ENCODE measurements around the gene ADARB2. TPM values are rescaled to one million over a fixed set of nuclear protein-coding genes. Genes with fewer than 3 reads are reported as not detected.

The ADARB2 gene
- total and polyA plus RNA-seq, 3 experiments from 2014 or later: not detected

DNA sequence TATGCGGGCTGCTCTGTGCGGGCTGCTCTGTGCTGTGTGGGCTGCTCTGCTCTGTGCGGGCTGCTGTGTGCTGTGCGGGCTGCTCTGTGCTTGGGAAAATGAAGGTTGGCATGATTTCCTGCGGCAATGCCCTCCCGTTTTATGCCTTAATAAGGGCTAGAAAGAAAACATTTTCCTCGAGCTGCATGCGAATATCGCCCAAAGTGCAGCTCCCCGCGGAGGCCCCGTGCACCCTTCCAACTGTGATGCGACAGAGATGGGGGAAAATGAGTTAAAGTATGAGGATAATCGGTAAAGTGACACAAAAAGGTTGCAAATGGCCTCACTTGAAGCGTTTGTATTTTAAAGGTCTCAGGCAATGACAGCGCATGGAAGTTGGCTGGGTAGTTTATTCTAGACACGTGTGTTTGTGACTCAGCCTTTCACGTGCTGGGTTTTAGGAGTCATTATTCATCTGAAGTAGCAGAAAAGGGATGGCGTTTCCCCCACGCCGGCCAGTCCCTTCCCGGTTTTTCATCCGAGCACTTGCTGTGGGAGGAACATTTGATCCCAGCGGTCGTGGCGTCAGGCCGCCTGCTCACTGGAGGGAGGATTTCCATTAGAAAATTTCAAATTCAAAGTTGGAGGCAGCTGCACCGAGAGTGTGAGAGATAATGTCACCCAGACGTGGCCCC, 220.7 kb downstream of the ADARB2 start:
- H3K4me1 ChIP-seq (ENCODE audit: insufficient read depth, low read length): no peaks in the 10 kb centered on the region
- no peak overlapping the region for H3K27ac Mint-ChIP-seq

DNA sequence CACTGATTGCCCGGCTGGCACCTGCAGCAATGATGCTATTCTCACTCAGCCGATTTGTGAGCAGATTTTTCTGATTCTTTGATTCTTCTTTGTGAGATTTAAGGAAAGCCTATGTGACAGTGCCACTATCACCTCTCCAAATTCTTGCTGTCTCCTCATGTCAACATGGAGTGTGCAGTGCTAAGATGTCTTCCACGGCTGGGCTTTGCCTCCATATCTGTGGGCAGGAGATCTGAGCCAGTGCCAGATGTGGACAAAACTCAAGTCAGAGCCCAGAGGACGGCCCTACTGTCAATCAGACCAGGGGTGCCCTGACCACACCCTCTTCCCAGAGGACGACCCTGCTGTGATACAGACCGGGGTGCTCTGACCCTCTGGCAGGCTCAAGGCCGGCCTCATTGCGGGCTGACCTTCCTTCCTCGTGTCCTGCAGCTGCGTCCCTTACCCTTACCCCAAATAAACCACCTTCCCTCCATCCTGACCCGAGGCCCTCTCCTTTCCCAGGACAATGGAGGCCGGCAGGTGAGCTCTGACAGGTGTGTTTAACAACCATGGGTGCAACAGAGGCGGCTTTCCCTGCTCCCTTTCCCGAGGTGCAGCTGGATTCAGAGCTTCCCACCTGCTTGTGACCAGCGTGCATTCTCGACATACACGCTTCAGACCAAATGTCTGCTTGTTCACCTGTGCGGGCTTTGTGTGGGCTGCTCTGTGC, 221.4 kb downstream of the ADARB2 start:
- Mint-ChIP-seq H3K36me3 (no peaks in the 10 kb centered on the region), H3K4me3 (no peak overlapping the region), H3K4me1 (no peaks in the 10 kb centered on the region), H3K9me3 (peaks cover 0 to 2% (median 0%) of the 10 kb centered on the region in 5 donors), H3K27ac (no peak overlapping the region), H3K27me3 (peaks cover 0 to 8% of the 10 kb centered on the region in 2 donors)
- no peak for DNase-seq
- H3K4me1 ChIP-seq (ENCODE audit: insufficient read depth, low read length): no peaks in the 10 kb centered on the region
- no peaks in the 10 kb centered on the region for H3K27me3 ChIP-seq (ENCODE audit: insufficient read depth, low read length, poor library complexity, severe bottlenecking)
- ChIA-PET CTCF (no interaction called here), POLR2A (no interaction called here)
- H3K27ac ChIP-seq (ENCODE audit: low read depth, low read length): no peak overlapping the region
- no peak overlapping the region for H3K4me3 ChIP-seq (ENCODE audit: low read length)
- no peaks in the 10 kb centered on the region for H3K36me3 ChIP-seq (ENCODE audit: insufficient read depth, low read length)
- H3K9me3 ChIP-seq (ENCODE audit: low read length): no peaks in the 10 kb centered on the region

More for the DNA sequence above, 220.7 kb downstream of the ADARB2 start:
- Mint-ChIP-seq H3K9me3 (no peaks in the 10 kb centered on the region), H3K4me3 (no peak overlapping the region), H3K4me1 (no peaks in the 10 kb centered on the region), H3K27me3 (peaks cover 0 to 5% of the 10 kb centered on the region in 2 donors), H3K36me3 (no peaks in the 10 kb centered on the region)
- no peak for DNase-seq
- Histone ChIP-seq H3K27me3 (ENCODE audit: insufficient read depth, low read length, poor library complexity, severe bottlenecking) (no peaks in the 10 kb centered on the region), H3K36me3 (ENCODE audit: insufficient read depth, low read length) (no peaks in the 10 kb centered on the region), H3K27ac (ENCODE audit: low read depth, low read length) (no peak overlapping the region), H3K9me3 (ENCODE audit: low read length) (no peaks in the 10 kb centered on the region), H3K4me3 (ENCODE audit: low read length) (no peak overlapping the region)
- ChIA-PET POLR2A (no interaction called here), CTCF (no interaction called here)

DNA sequence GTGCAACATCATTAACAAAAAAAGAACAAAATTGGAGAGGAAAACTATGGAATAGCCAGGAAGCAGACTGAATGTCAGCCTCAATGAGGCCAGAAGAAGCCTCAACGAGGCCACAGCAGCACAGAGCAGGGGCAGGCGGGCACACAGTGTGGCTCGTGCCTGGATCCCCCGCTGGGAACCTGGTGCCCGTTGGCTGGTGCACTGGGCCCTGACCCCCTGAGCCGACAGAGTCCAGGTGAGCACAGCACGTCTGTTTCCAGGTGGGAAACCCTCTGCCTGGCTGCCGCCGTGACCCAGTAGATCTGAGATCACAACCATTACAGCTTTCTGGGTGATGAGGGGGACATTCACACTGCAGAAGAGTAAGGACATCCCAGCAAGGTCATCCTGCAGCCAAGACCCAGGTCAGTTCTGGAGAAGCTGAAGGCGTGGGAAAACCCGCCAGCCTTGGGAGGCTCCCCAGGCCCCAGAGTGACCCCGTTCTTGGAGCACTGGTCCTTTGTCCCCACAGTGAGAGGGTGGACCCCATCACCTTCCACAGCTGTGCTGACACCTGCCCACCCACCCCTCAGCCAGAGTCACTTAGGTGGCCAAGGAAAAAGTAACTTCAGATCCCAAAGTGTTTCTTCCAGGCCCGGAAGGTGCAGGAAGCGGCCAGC, 222.1 kb downstream of the ADARB2 start:
- Histone ChIP-seq H3K27me3 (ENCODE audit: insufficient read depth, low read length, poor library complexity, severe bottlenecking) (no peaks in the 10 kb centered on the region), H3K4me3 (ENCODE audit: low read length) (no peak overlapping the region), H3K27ac (ENCODE audit: low read depth, low read length) (no peak overlapping the region), H3K4me1 (ENCODE audit: insufficient read depth, low read length) (no peaks in the 10 kb centered on the region), H3K9me3 (ENCODE audit: low read length) (no peaks in the 10 kb centered on the region), H3K36me3 (ENCODE audit: insufficient read depth, low read length) (no peaks in the 10 kb centered on the region)
- DNase-seq: no peak
- H3K4me1 Mint-ChIP-seq: no peaks in the 10 kb centered on the region
- no peaks in the 10 kb centered on the region for H3K36me3 Mint-ChIP-seq
- ChIA-PET POLR2A (no interaction called here), CTCF (no interaction called here)
- no peak overlapping the region for H3K27ac Mint-ChIP-seq
- H3K27me3 Mint-ChIP-seq: peaks cover 0 to 8% of the 10 kb centered on the region in 2 donors
- peaks cover 0 to 2% (median 0%) of the 10 kb centered on the region in 5 donors for H3K9me3 Mint-ChIP-seq
- H3K4me3 Mint-ChIP-seq: no peak overlapping the region

DNA sequence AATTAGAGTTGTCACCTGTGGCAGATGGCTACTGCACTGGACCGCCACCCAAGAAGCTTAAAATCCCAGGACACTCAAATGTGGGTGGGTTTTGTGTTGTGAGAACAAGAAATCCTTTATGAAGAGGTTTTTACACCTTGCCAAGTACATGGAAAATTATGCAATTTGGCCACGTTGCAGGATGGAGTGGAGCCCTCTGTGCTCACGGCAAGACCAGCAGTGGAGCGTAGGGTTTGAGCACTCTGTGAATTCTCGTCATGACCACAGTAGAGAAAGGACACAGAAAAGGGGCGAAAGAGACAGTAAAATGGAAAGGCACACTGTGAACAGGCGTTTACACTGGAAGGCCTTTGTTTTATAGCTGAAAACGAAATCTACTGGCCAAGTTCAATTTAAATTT, 222.6 kb downstream of the ADARB2 start:
- Mint-ChIP-seq H3K27ac (no peak overlapping the region), H3K4me1 (no peaks in the 10 kb centered on the region), H3K36me3 (no peaks in the 10 kb centered on the region), H3K9me3 (peaks cover 0 to 2% (median 0%) of the 10 kb centered on the region in 5 donors), H3K27me3 (peaks cover 0 to 8% of the 10 kb centered on the region in 2 donors), H3K4me3 (no peak overlapping the region)
- no peaks in the 10 kb centered on the region for H3K27me3 ChIP-seq (ENCODE audit: insufficient read depth, low read length, poor library complexity, severe bottlenecking)
- no peak for DNase-seq
- no peak overlapping the region for H3K4me3 ChIP-seq (ENCODE audit: low read length)
- POLR2A ChIA-PET: no interaction called here
- no peaks in the 10 kb centered on the region for H3K9me3 ChIP-seq (ENCODE audit: low read length)
- no peaks in the 10 kb centered on the region for H3K4me1 ChIP-seq (ENCODE audit: insufficient read depth, low read length)
- CTCF ChIA-PET: no interaction called here
- H3K27ac ChIP-seq (ENCODE audit: low read depth, low read length): no peak overlapping the region
- H3K36me3 ChIP-seq (ENCODE audit: insufficient read depth, low read length): no peaks in the 10 kb centered on the region

DNA sequence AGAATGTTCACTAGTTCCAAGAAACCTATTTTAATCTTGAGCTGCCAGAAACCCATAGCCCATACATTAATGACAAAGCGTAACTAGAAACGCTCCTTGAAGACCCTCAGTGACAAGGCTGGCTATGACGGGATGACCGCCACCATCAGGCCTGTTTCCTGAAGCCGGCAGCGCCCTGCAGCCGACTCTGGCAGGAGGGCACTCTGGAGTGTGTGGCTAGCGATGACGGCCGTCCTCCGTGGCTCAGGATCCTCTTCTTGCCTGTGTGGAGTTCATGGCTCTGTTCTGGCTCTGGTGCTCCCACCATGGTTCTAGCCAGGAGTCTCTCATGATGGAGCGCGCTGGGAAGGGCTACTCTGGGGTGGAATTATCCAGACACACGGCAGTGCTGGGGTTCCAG, 224.1 kb downstream of the ADARB2 start:
- Mint-ChIP-seq H3K4me3 (no peak overlapping the region), H3K9me3 (peaks cover 0 to 2% (median 0%) of the 10 kb centered on the region in 5 donors), H3K27ac (no peak overlapping the region), H3K4me1 (no peaks in the 10 kb centered on the region), H3K27me3 (peaks cover 0 to 12% of the 10 kb centered on the region in 2 donors), H3K36me3 (no peaks in the 10 kb centered on the region)
- no peak for DNase-seq
- POLR2A ChIA-PET: no interaction called here
- H3K36me3 ChIP-seq (ENCODE audit: insufficient read depth, low read length): no peaks in the 10 kb centered on the region
- no peak overlapping the region for H3K4me3 ChIP-seq (ENCODE audit: low read length)
- H3K4me1 ChIP-seq (ENCODE audit: insufficient read depth, low read length): no peaks in the 10 kb centered on the region
- CTCF ChIA-PET: no interaction called here
- H3K27me3 ChIP-seq (ENCODE audit: insufficient read depth, low read length, poor library complexity, severe bottlenecking): no peaks in the 10 kb centered on the region
- H3K27ac ChIP-seq (ENCODE audit: low read depth, low read length): no peak overlapping the region
- H3K9me3 ChIP-seq (ENCODE audit: low read length): no peaks in the 10 kb centered on the region

DNA sequence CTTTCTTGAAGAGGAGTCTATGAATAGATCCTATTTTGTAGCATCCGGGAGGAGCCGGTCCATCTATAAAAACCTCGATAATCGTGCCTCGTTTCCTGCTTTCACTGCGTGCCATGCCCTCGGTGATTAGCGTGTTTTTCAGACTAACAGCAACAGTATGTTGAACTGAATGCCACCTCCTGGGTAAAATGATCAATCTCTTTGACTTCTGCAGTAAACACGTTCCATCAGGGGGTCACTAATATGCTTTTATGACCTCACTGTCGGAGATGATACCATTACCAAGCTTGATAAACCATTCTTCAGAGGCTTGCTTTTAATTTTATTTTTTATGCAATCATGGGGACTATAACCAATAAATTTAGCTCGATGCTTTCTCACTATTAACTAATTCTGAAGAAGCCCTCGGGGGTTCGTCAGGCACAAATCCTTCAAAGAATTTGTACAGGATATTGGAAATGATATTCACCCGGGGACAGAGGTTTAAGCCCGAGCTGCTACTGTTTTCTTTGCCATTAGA, 228.3 kb downstream of the ADARB2 start:
- H3K4me1 Mint-ChIP-seq: no peaks in the 10 kb centered on the region
- ChIA-PET CTCF (no interaction called here), POLR2A (no interaction called here)
- H3K36me3 ChIP-seq (ENCODE audit: insufficient read depth, low read length): no peaks in the 10 kb centered on the region
- H3K4me3 Mint-ChIP-seq: no peak overlapping the region
- no peaks in the 10 kb centered on the region for H3K9me3 ChIP-seq (ENCODE audit: low read length)
- no peak overlapping the region for H3K27ac ChIP-seq (ENCODE audit: low read depth, low read length)
- DNase-seq: no peak
- no peak overlapping the region for H3K27ac Mint-ChIP-seq
- no peak overlapping the region for H3K4me3 ChIP-seq (ENCODE audit: low read length)
- H3K4me1 ChIP-seq (ENCODE audit: insufficient read depth, low read length): no peaks in the 10 kb centered on the region
- peaks cover 0 to 5% (median 0%) of the 10 kb centered on the region in 5 donors for H3K9me3 Mint-ChIP-seq
- H3K36me3 Mint-ChIP-seq: no peaks in the 10 kb centered on the region
- no peaks in the 10 kb centered on the region for H3K27me3 ChIP-seq (ENCODE audit: insufficient read depth, low read length, poor library complexity, severe bottlenecking)
- H3K27me3 Mint-ChIP-seq: peaks cover 2 to 10% of the 10 kb centered on the region in 2 donors

DNA sequence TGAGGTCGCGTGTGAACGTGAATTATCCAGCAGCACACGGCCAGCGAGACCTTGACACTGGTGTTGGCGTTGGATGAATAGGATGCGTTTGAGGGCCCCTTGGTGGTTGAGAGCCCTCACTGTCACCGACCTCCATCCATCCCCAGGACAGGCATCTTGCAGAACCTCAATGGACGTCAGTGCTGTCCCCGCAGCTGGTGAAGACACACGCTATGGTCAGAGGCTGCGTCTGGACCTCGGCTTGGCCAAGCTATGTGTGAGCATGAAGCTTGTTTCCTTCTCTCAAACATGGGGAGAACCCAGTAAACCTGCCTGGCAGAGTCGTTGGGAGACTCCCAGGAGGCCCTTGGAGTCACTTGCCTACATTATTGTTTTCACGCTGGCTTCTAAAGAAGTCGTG, 229.2 kb downstream of the ADARB2 start:
- H3K36me3 Mint-ChIP-seq: no peaks in the 10 kb centered on the region
- peaks cover 2 to 10% of the 10 kb centered on the region in 2 donors for H3K27me3 Mint-ChIP-seq
- no peak for DNase-seq
- ChIA-PET CTCF (no interaction called here), POLR2A (no interaction called here)
- H3K36me3 ChIP-seq (ENCODE audit: insufficient read depth, low read length): no peaks in the 10 kb centered on the region
- no peaks in the 10 kb centered on the region for H3K27me3 ChIP-seq (ENCODE audit: insufficient read depth, low read length, poor library complexity, severe bottlenecking)
- no peaks in the 10 kb centered on the region for H3K9me3 ChIP-seq (ENCODE audit: low read length)
- H3K4me3 ChIP-seq (ENCODE audit: low read length): no peak overlapping the region
- no peak overlapping the region for H3K27ac ChIP-seq (ENCODE audit: low read depth, low read length)
- no peak overlapping the region for H3K27ac Mint-ChIP-seq
- no peak overlapping the region for H3K4me3 Mint-ChIP-seq
- H3K4me1 Mint-ChIP-seq: no peaks in the 10 kb centered on the region
- H3K4me1 ChIP-seq (ENCODE audit: insufficient read depth, low read length): no peaks in the 10 kb centered on the region
- H3K9me3 Mint-ChIP-seq: peaks cover 0 to 5% (median 0%) of the 10 kb centered on the region in 5 donors

DNA sequence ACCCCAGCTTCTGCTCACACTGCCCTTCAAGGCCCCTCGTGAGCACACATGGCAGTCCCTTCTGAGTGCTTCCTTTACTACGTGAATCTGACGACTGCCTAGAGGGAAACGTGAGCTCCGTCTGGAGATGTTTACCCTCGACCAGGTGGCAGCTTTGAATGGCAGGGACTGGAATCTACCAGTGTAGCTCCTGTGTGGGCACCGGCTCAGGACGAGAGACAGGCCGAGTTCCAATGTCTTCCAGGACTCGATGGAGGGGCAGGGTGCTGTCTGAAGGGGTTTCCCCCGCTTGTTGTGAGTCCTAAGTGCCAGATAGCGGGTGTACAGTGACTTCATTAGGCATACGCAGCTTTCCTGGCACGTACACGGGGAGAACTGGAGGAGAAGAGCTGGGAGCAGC, 229.9 kb downstream of the ADARB2 start:
- ChIA-PET POLR2A (no interaction called here), CTCF (no interaction called here)
- no peak overlapping the region for H3K4me3 Mint-ChIP-seq
- no peaks in the 10 kb centered on the region for H3K27me3 ChIP-seq (ENCODE audit: insufficient read depth, low read length, poor library complexity, severe bottlenecking)
- no peaks in the 10 kb centered on the region for H3K4me1 ChIP-seq (ENCODE audit: insufficient read depth, low read length)
- H3K4me1 Mint-ChIP-seq: no peaks in the 10 kb centered on the region
- no peak for DNase-seq
- H3K9me3 Mint-ChIP-seq: peaks cover 0 to 5% (median 0%) of the 10 kb centered on the region in 5 donors
- H3K27me3 Mint-ChIP-seq: peaks cover 2 to 9% of the 10 kb centered on the region in 2 donors
- no peaks in the 10 kb centered on the region for H3K36me3 Mint-ChIP-seq
- peak overlapping the region in 1 of 8 donors; percentile 54 for H3K27ac Mint-ChIP-seq
- no peaks in the 10 kb centered on the region for H3K36me3 ChIP-seq (ENCODE audit: insufficient read depth, low read length)
- H3K27ac ChIP-seq (ENCODE audit: low read depth, low read length): no peak overlapping the region
- H3K9me3 ChIP-seq (ENCODE audit: low read length): no peaks in the 10 kb centered on the region
- H3K4me3 ChIP-seq (ENCODE audit: low read length): no peak overlapping the region
